B cell (primary cell): ENCODE results near the gene ATP6V0E2. TPM values are rescaled to one million over a fixed set of nuclear protein-coding genes. Genes with fewer than 3 reads are reported as not detected.

Experiments
- ATAC-seq: fragments of 200-7000 bp; cut with Tn5 transposase; one replicate; pipeline ENCODE4 v1.10.0; 2021; ENCODE audit warnings: low read depth, mild to moderate bottlenecking, moderate number of reproducible peaks, moderate library complexity
- CTCF ChIA-PET: fragments of 350-600 bp; sonication (Branson Sonifier 250); formaldehyde crosslinking; loops from one replicate; lab custom pipeline; 2021; ENCODE audit warnings: antibody characterized with exemption, inconsistent platforms; lab: Charles Lee
- POLR2A ChIA-PET: fragments of 350-600 bp; sonication (Branson Sonifier 250); formaldehyde crosslinking; loops from one replicate; lab custom pipeline; 2021; ENCODE audit warnings: antibody characterized with exemption; lab: Charles Lee
- DNase-seq: peaks from one replicate; pipeline ENCODE4 v3.0.0; 2013
- H2AFZ ChIP-seq: 2 replicates; pipeline ENCODE4 v1.6.1; 2012; ENCODE audit warnings: mild to moderate bottlenecking, low read depth, low read length; ENCODE audit not compliant: insufficient read depth, poor library complexity, severe bottlenecking
- H3K27ac ChIP-seq, 2 donors: 1 replicate in 1 of 2; 2 replicates in 1 of 2; pipeline ENCODE4 v1.5.1; 2012 to 2013; ENCODE audit warnings: low read length in 2 of 2, mild to moderate bottlenecking in 2 of 2, moderate library complexity in 1 of 2
- H3K27me3 ChIP-seq, 4 experiments: fragments of 200-600 bp in 1 of 4; sonication (generic) in 1 of 4; replicated peaks in 1 of 4; 1 replicate in 2 of 4; 2 replicates in 2 of 4; pipeline versions ENCODE4 v1.6.1 to v1.7.0; 2013 to 2016; ENCODE audit warnings: low read length in 3 of 4, mild to moderate bottlenecking in 2 of 4, mixed read lengths in 1 of 4, moderate library complexity in 1 of 4; ENCODE audit not compliant: insufficient read depth in 4 of 4, control insufficient read depth in 3 of 4; ENCODE audit errors: control extremely low read depth in 1 of 4
- H3K36me3 ChIP-seq, 2 experiments: replicated peaks in 1 of 2; 1 replicate in 1 of 2; 2 replicates in 1 of 2; pipeline versions ENCODE4 v1.6.1 to v1.7.1; 2013; ENCODE audit warnings: low read length in 1 of 2; ENCODE audit not compliant: insufficient read depth in 2 of 2, control insufficient read depth in 1 of 2; ENCODE audit errors: control extremely low read depth in 1 of 2, extremely low read depth in 1 of 2
- H3K4me1 ChIP-seq, 2 donors: fragments of 200-600 bp in 1 of 2; sonication (generic) in 1 of 2; 1 replicate in 1 of 2; 2 replicates in 1 of 2; pipeline versions ENCODE4 v1.5.1 to v1.6.1; 2013 to 2017; ENCODE audit warnings: low read length in 2 of 2; ENCODE audit not compliant: control insufficient read depth in 2 of 2, insufficient read depth in 2 of 2
- H3K4me2 ChIP-seq: replicated peaks from 2 replicates; pipeline ENCODE3; 2012; ENCODE audit warnings: mild to moderate bottlenecking, low read depth, low read length; ENCODE audit not compliant: poor library complexity, severe bottlenecking
- H3K4me3 ChIP-seq, 5 experiments: fragments of 200-600 bp in 1 of 5; sonication (generic) in 1 of 5; 1 replicate in 3 of 5; 2 replicates in 2 of 5; pipeline versions ENCODE4 v1.5.1 to v1.7.0; 2011 to 2016; ENCODE audit warnings: low read length in 4 of 5, mild to moderate bottlenecking in 4 of 5, low read depth in 2 of 5, control low read depth in 1 of 5, moderate library complexity in 1 of 5; ENCODE audit not compliant: insufficient read depth in 1 of 5; ENCODE audit errors: control extremely low read depth in 1 of 5, extremely low read depth in 1 of 5
- H3K79me2 ChIP-seq: fragments of 200-600 bp; sonication (generic); one replicate; pipeline ENCODE4 v1.6.0; 2016; ENCODE audit warnings: low read length; ENCODE audit not compliant: control insufficient read depth, insufficient read depth
- H3K9ac ChIP-seq: fragments of 200-600 bp; sonication (generic); 2 replicates; pipeline ENCODE4 v1.6.1; 2017; ENCODE audit warnings: mild to moderate bottlenecking, low read length, moderate library complexity
- H3K9me3 ChIP-seq, 3 donors: one replicate each; pipeline versions ENCODE4 v1.6.1 to v1.7.1; 2013; ENCODE audit warnings: low read length in 2 of 3; ENCODE audit not compliant: control insufficient read depth in 2 of 3, insufficient read depth in 1 of 3; ENCODE audit errors: control extremely low read depth in 1 of 3
- H4K20me1 ChIP-seq: 2 replicates; pipeline ENCODE4 v1.6.0; 2012; ENCODE audit warnings: mild to moderate bottlenecking, low read length; ENCODE audit not compliant: insufficient read depth, control insufficient read depth, poor library complexity, severe bottlenecking
- H3K27ac Mint-ChIP-seq: one replicate; pipeline ENCODE4 v1.8.0; 2021; ENCODE audit warnings: mixed read lengths
- H3K27me3 Mint-ChIP-seq: one replicate; pipeline ENCODE4 v1.8.0; 2021; ENCODE audit warnings: mixed read lengths
- H3K4me1 Mint-ChIP-seq: one replicate; pipeline ENCODE4 v1.8.0; 2021; ENCODE audit warnings: mixed read lengths
- H3K4me3 Mint-ChIP-seq: one replicate; pipeline ENCODE4 v1.8.0; 2021; ENCODE audit warnings: mixed read lengths
- H3K9me3 Mint-ChIP-seq: one replicate; pipeline ENCODE4 v1.8.0; 2022; ENCODE audit warnings: mixed read lengths; ENCODE audit not compliant: insufficient read depth
- CTCF ChIP-seq: fragments of 200-600 bp; IDR thresholded peaks from one replicate; pipeline ENCODE4 v1.8.0; 2022; ENCODE audit warnings: antibody characterized with exemption, mild to moderate bottlenecking
- EZH2 ChIP-seq: IDR thresholded peaks from 2 replicates; pipeline ENCODE4 v1.6.1; 2012; ENCODE audit warnings: borderline replicate concordance, low read depth, mild to moderate bottlenecking, moderate library complexity, low read length; ENCODE audit not compliant: insufficient read depth, poor library complexity, severe bottlenecking
- whole genome bisulfite sequencing: methylation state at CpG from one replicate; pipeline ENCODE4 v1.1.5; 2013; ENCODE audit warnings: missing lambda C conversion rate; ENCODE audit not compliant: insufficient coverage; 5-methylcytosine and 5-hydroxymethylcytosine counted together
- intact Hi-C: fragments of 100-400 bp; cut with micrococcal nuclease; formaldehyde crosslinking; loops from one replicate; pipeline ENCODE4 v1.10.0; 2022
- polyA plus RNA-seq: library from polyadenylated mRNA; depleted of rRNA; stranded (reverse); fragments of >200 nt; gene quantifications from 2 replicates; pipeline ENCODE4 v1.2.3, GENCODE V29; 2012
- total RNA-seq, 2 donors: library from RNA; stranded (reverse); fragments of 120-200 nt in 1 of 2; gene quantifications; 1 replicate in 1 of 2; 2 replicates in 1 of 2; pipeline versions ENCODE4 v1.2.3 to v1.2.4, GENCODE V29; 2013 to 2022

ATP6V0E2 gene
- total and polyA plus RNA-seq, 2 donors (not counting 1 experiment from before 2014, with no cell fraction given) = 13.5 to 49.6 TPM

GRCh38 chr7:149850007-149850594, 23.7 kb upstream of the ATP6V0E2 start:
- H3K9me3 ChIP-seq = no peaks in the 10 kb centered on the region
- 97% methylated on average over 13 of the region's 16 CpGs for WGBS
- H3K4me1 Mint-ChIP-seq = peaks cover 15% of the 10 kb centered on the region
- H3K27me3 ChIP-seq = no peaks in the 10 kb centered on the region
- H3K79me2 ChIP-seq = no peaks in the 10 kb centered on the region
- no peaks in the 10 kb centered on the region for H3K9me3 Mint-ChIP-seq
- no peaks in the 10 kb centered on the region for H3K27me3 Mint-ChIP-seq
- no peak overlapping the region for H3K9ac ChIP-seq
- no peak overlapping the region for H2AFZ ChIP-seq
- no peak overlapping the region for H3K4me3 ChIP-seq
- TF ChIP-seq CTCF (no peak), EZH2 (no peak)
- no peak overlapping the region for H3K27ac ChIP-seq
- POLR2A ChIA-PET = no interaction called here
- CTCF ChIA-PET = interaction anchor here (1.5 kb wide), 1 partner anchor 12 kb away, joined by 5 read pairs; the partner anchor contains the start of gene ZNF862
- ATAC-seq (no peak), DNase-seq (no peak)
- intact Hi-C loops = loop anchor here (5.0 kb wide), 1 partner anchor 148 kb away; no protein-coding TSS in a partner anchor
- no peak overlapping the region for H3K27ac Mint-ChIP-seq
- peaks cover 4% of the 10 kb centered on the region for H4K20me1 ChIP-seq
- peaks cover 9 to 17% of the 10 kb centered on the region in 2 donors for H3K4me1 ChIP-seq
- H3K36me3 ChIP-seq = peaks cover 1 to 6% of the 10 kb centered on the region in 2 experiments
- H3K4me3 Mint-ChIP-seq = no peak overlapping the region
- H3K4me2 ChIP-seq = no peak overlapping the region

GRCh38 chr7:149850716-149851115, 23.1 kb upstream of the ATP6V0E2 start:
- Mint-ChIP-seq H3K27me3 (no peaks in the 10 kb centered on the region), H3K9me3 (no peaks in the 10 kb centered on the region), H3K4me1 (peaks cover 15% of the 10 kb centered on the region), H3K27ac (no peak overlapping the region), H3K4me3 (no peak overlapping the region)
- Histone ChIP-seq H3K9me3 (no peaks in the 10 kb centered on the region), H2AFZ (no peak overlapping the region), H3K4me2 (no peak overlapping the region), H3K27ac (no peak overlapping the region), H3K27me3 (no peaks in the 10 kb centered on the region), H3K4me3 (no peak overlapping the region), H3K9ac (no peak overlapping the region), H4K20me1 (peaks cover 4% of the 10 kb centered on the region), H3K36me3 (peaks cover 1 to 4% of the 10 kb centered on the region in 2 experiments), H3K79me2 (no peaks in the 10 kb centered on the region), H3K4me1 (peaks cover 9 to 17% of the 10 kb centered on the region in 2 donors)
- CTCF ChIA-PET = no interaction called here
- intact Hi-C loops = loop anchor here (5.0 kb wide), 1 partner anchor 148 kb away; no protein-coding TSS in a partner anchor
- ATAC-seq (no peak), DNase-seq (no peak)
- WGBS = 92% methylated on average over 4 of the region's 4 CpGs
- POLR2A ChIA-PET = no interaction called here
- TF ChIP-seq EZH2 (no peak), CTCF (no peak)
